HepG2 (cell line): ENCODE results near the gene LMNA. TPM values are rescaled to one million over a fixed set of nuclear protein-coding genes. Genes with fewer than 3 reads are reported as not detected.

Source experiments
- ATF4 ChIP-seq, 2 experiments: fragments of 450-650 bp in 1 of 2; sonication (generic) in 1 of 2; formaldehyde crosslinking; IDR thresholded peaks; 2 replicates each; pipeline versions ENCODE4 v1.5.0 to v1.8.0; 2020 to 2022; ENCODE audit warnings: mild to moderate bottlenecking in 1 of 2, missing genetic modification reagents in 1 of 2
- DRAP1 ChIP-seq: IDR thresholded peaks from 2 replicates; pipeline ENCODE4 v1.6.1; 2016; ENCODE audit warnings: missing genetic modification reagents, missing compliant biosample characterization
- GTF2F1 ChIP-seq: fragments of 150-350 bp; IDR thresholded peaks from 2 replicates; pipeline ENCODE4 v1.6.1; 2014; ENCODE audit warnings: low read length
- HHEX ChIP-seq: IDR thresholded peaks from 2 replicates; pipeline ENCODE4 v1.6.1; 2016; ENCODE audit warnings: control low read depth
- HNRNPK ChIP-seq: fragments of 200-400 bp; formaldehyde crosslinking; IDR thresholded peaks from 2 replicates; pipeline ENCODE4 v1.6.1; 2018; ENCODE audit warnings: low read length, low read depth, moderate library complexity, mild to moderate bottlenecking; ENCODE audit not compliant: poor library complexity, severe bottlenecking
- KLF15 ChIP-seq: sonication (generic); formaldehyde crosslinking; IDR thresholded peaks from 2 replicates; pipeline ENCODE4 v1.8.1; 2023; ENCODE audit warnings: borderline replicate concordance, mild to moderate bottlenecking, inconsistent platforms, missing genetic modification reagents, mixed read lengths
- MIER3 ChIP-seq: IDR thresholded peaks from 2 replicates; pipeline ENCODE4 v1.6.1; 2016; ENCODE audit warnings: missing compliant biosample characterization, borderline replicate concordance
- NFATC3 ChIP-seq: sonication (generic); formaldehyde crosslinking; IDR thresholded peaks from 2 replicates; pipeline ENCODE4 v1.5.1; 2020; ENCODE audit warnings: mild to moderate bottlenecking, missing genetic modification reagents
- NPAS2 ChIP-seq: sonication (generic); formaldehyde crosslinking; IDR thresholded peaks from 2 replicates; pipeline ENCODE4 v1.8.0; 2022; ENCODE audit warnings: mild to moderate bottlenecking, missing genetic modification reagents, borderline replicate concordance
- REL ChIP-seq: sonication (generic); formaldehyde crosslinking; conservative IDR thresholded peaks from 2 replicates; pipeline ENCODE4 v1.8.0; 2022; ENCODE audit warnings: mild to moderate bottlenecking, missing genetic modification reagents, moderate library complexity
- SIN3B ChIP-seq: fragments of 150-350 bp; IDR thresholded peaks from 2 replicates; pipeline ENCODE4 v1.6.1; 2014; ENCODE audit warnings: low read length
- TARDBP ChIP-seq: sonication (generic); formaldehyde crosslinking; IDR thresholded peaks from 2 replicates; pipeline ENCODE4 v1.8.0; 2022; ENCODE audit warnings: mild to moderate bottlenecking, missing genetic modification reagents
- TBL1XR1 ChIP-seq: fragments of 150-350 bp; IDR thresholded peaks from 2 replicates; pipeline ENCODE4 v1.6.1; 2014; ENCODE audit warnings: borderline replicate concordance, low read length; ENCODE audit not compliant: partially characterized antibody
- TFDP2 ChIP-seq: sonication (generic); formaldehyde crosslinking; IDR thresholded peaks from 2 replicates; pipeline ENCODE4 v1.4.0; 2020; ENCODE audit warnings: missing genetic modification reagents
- ZGPAT ChIP-seq: IDR thresholded peaks from 2 replicates; pipeline ENCODE4 v1.6.1; 2016; ENCODE audit warnings: mild to moderate bottlenecking
- ZNF256 ChIP-seq: sonication (generic); formaldehyde crosslinking; conservative IDR thresholded peaks from 2 replicates; pipeline ENCODE4 v1.4.0; 2020; ENCODE audit warnings: missing genetic modification reagents
- ZNF362 ChIP-seq: sonication (generic); formaldehyde crosslinking; IDR thresholded peaks from 2 replicates; pipeline ENCODE4 v1.4.0; 2020; ENCODE audit warnings: missing genetic modification reagents, mild to moderate bottlenecking, borderline replicate concordance
- ZNF558 ChIP-seq: sonication (generic); formaldehyde crosslinking; IDR thresholded peaks from 2 replicates; pipeline ENCODE4 v1.9.0; 2022; ENCODE audit warnings: mild to moderate bottlenecking, missing genetic modification reagents, borderline replicate concordance
- ZSCAN31 ChIP-seq: sonication (generic); formaldehyde crosslinking; IDR thresholded peaks from 2 replicates; pipeline ENCODE4 v1.5.0; 2020; ENCODE audit warnings: low read depth, mild to moderate bottlenecking, missing genetic modification reagents
- ZSCAN5A ChIP-seq: sonication (generic); formaldehyde crosslinking; IDR thresholded peaks from 2 replicates; pipeline ENCODE4 v1.8.0; 2022; ENCODE audit warnings: mild to moderate bottlenecking, missing genetic modification reagents, borderline replicate concordance
- polyA plus RNA-seq, 8 experiments: library from polyadenylated mRNA; depleted of rRNA in 3 of 8; stranded (reverse) in 7 of 8; unstranded in 1 of 8; fragments of >200 nt; fragmentation: Illumina TruSeq in 4 of 8; extraction: Trizol in 4 of 8; gene quantifications; 2 replicates each; pipeline versions ENCODE4 v1.2.1 to v1.2.3, GENCODE V29; 2011 to 2016; ENCODE audit warnings: low read depth in 4 of 8, missing spikeins in 1 of 8, mixed read lengths in 1 of 8; ENCODE audit not compliant: insufficient read depth in 1 of 8
- total RNA-seq, 5 experiments: library from RNA; depleted of rRNA; stranded (reverse); fragments of >200 nt; fragmentation: Illumina TruSeq; extraction: Trizol; gene quantifications; 2 replicates each; pipeline ENCODE4 v1.2.3, GENCODE V29; 2016; ENCODE audit warnings: low read depth in 1 of 5

Gene LMNA
- total and polyA plus RNA-seq, 2 of the 13 experiments (the other 11 are each of a cell fraction or from before 2014, with no cell fraction given) = 107 to 225 TPM

- no peak for TF ChIP-seq MIER3 (CRISPR knock-in tag)
- TF ChIP-seq NFATC3 (CRISPR knock-in tag) = no peak
- no peak; the same call in 1 of the 2 replicates for TF ChIP-seq REL (CRISPR knock-in tag)
- no peak for TF ChIP-seq TBL1XR1
- no peak for TF ChIP-seq DRAP1 (CRISPR knock-in tag)
- TF ChIP-seq HHEX (CRISPR knock-in tag) = no peak
- TF ChIP-seq SIN3B = no peak
- no peak for TF ChIP-seq HNRNPK
- 0 out of 4 replicates have a peak, but pooled peaks of 1 of the 2 experiments have one; percentile 22 for TF ChIP-seq ATF4 (CRISPR knock-in tag; IDR thresholded peaks at IDR 0.05)
- no peak for TF ChIP-seq ZNF558 (CRISPR knock-in tag)
- no peak for TF ChIP-seq ZSCAN5A (CRISPR knock-in tag)
- no peak for TF ChIP-seq ZNF256 (CRISPR knock-in tag)
- TF ChIP-seq ZSCAN31 (CRISPR knock-in tag) = no peak
- TF ChIP-seq TARDBP = 0 out of 2 replicates have a peak, but pooled peaks have one; percentile 28
- peak; percentile 73; the same call in 1 of the 2 replicates for TF ChIP-seq ZNF362 (CRISPR knock-in tag)
- no peak; the same call in 1 of the 2 replicates for TF ChIP-seq ZGPAT (CRISPR knock-in tag)
- TF ChIP-seq TFDP2 (CRISPR knock-in tag) = no peak; the same call in 1 of the 2 replicates
- no peak for TF ChIP-seq KLF15
- no peak for TF ChIP-seq GTF2F1
- no peak for TF ChIP-seq NPAS2
Measured at GRCh38 chr1:156082309-156083091, 32.0 kb upstream of the LMNA start, which contains the start of gene MEX3A (continued).
